ENCODE measurements around the gene CEND1. TPM values are rescaled to one million over a fixed set of nuclear protein-coding genes. Genes with fewer than 3 reads are reported as not detected.

Gene CEND1
- polyA plus RNA-seq, 1 donor (not counting 4 experiments of a cell fraction or from before 2014, with no cell fraction given), result not detected

DNA sequence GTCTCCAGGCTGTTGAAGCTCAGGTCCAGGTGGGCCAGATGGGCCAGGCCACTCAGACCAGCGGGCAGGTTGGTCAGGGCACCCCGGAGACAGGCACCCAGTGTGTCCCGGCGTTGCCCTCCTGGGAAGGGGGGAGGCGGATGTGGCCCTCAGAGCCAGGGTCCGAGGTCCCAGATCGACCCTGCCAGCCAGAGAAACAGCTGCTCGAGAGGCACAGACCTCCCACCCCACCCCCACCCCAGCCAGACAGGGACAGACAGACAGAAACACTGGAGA is 13.5 kb upstream of the CEND1 start:
- no peak overlapping the region for H3K4me2 ChIP-seq (ENCODE audit: control insufficient read depth, extremely low read depth, insufficient read depth, low read depth, low read length)
- H2AFZ ChIP-seq (ENCODE audit: control insufficient read depth, low read length), result no peak overlapping the region
- no peaks in the 10 kb centered on the region for H3K9me3 ChIP-seq (ENCODE audit: control insufficient read depth, low read depth, low read length)
- no peak overlapping the region for H3K9ac ChIP-seq (ENCODE audit: control insufficient read depth, extremely low read depth, insufficient read depth, low read length)
- peaks cover 0 to 17% of the 10 kb centered on the region in 2 experiments for H3K36me3 ChIP-seq (ENCODE audit: control insufficient read depth in 2 of 2, extremely low read depth in 1 of 2, insufficient read depth in 2 of 2, low read length in 2 of 2)
- peaks cover 2% of the 10 kb centered on the region for H3K79me2 ChIP-seq (ENCODE audit: control insufficient read depth, insufficient read depth, low read length)
- H3K27ac ChIP-seq (ENCODE audit: control insufficient read depth, insufficient read depth, low read length), result no peak overlapping the region
- no peak for DNase-seq (ENCODE audit: low read depth, low spot score)
- H3K4me1 ChIP-seq (ENCODE audit: control insufficient read depth, extremely low read depth, insufficient read depth, low read length), result peaks cover 15% of the 10 kb centered on the region
- no peaks in the 10 kb centered on the region for H3K9me1 ChIP-seq (ENCODE audit: control insufficient read depth, extremely low read depth, insufficient read depth, low read length)
- TF ChIP-seq, protein P1, sequence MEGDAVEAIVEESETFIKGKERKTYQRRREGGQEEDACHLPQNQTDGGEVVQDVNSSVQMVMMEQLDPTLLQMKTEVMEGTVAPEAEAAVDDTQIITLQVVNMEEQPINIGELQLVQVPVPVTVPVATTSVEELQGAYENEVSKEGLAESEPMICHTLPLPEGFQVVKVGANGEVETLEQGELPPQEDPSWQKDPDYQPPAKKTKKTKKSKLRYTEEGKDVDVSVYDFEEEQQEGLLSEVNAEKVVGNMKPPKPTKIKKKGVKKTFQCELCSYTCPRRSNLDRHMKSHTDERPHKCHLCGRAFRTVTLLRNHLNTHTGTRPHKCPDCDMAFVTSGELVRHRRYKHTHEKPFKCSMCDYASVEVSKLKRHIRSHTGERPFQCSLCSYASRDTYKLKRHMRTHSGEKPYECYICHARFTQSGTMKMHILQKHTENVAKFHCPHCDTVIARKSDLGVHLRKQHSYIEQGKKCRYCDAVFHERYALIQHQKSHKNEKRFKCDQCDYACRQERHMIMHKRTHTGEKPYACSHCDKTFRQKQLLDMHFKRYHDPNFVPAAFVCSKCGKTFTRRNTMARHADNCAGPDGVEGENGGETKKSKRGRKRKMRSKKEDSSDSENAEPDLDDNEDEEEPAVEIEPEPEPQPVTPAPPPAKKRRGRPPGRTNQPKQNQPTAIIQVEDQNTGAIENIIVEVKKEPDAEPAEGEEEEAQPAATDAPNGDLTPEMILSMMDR (optimal IDR thresholded peaks at IDR 0.05 in 1 of 3, IDR thresholded peaks at IDR 0.05 in 1 of 3, conservative IDR thresholded peaks at IDR 0.05 in 1 of 3; ENCODE audit: extremely low read depth in 1 of 3, insufficient read depth in 2 of 3, low read length in 3 of 3), result no peak
- TF ChIP-seq EZH2 (IDR thresholded peaks at IDR 0.05; ENCODE audit: low read length), result no peak
- H3K4me3 ChIP-seq (ENCODE audit: control insufficient read depth in 2 of 3, extremely low read depth in 1 of 3, insufficient read depth in 2 of 3, low read depth in 1 of 3, low read length in 3 of 3), result no peak overlapping the region
- H4K20me1 ChIP-seq (ENCODE audit: control insufficient read depth, extremely low read depth, insufficient read depth, low read length), result no peaks in the 10 kb centered on the region
- dilution Hi-C loops (cut with MboI; ENCODE audit: extremely low pct_ligation_motif_present, low sequenced_read_pairs), result no loop called here
- FAIRE-seq, result no peak
- no peaks in the 10 kb centered on the region for H3K27me3 ChIP-seq (ENCODE audit: control insufficient read depth, extremely low read depth, insufficient read depth, low read length)

DNA sequence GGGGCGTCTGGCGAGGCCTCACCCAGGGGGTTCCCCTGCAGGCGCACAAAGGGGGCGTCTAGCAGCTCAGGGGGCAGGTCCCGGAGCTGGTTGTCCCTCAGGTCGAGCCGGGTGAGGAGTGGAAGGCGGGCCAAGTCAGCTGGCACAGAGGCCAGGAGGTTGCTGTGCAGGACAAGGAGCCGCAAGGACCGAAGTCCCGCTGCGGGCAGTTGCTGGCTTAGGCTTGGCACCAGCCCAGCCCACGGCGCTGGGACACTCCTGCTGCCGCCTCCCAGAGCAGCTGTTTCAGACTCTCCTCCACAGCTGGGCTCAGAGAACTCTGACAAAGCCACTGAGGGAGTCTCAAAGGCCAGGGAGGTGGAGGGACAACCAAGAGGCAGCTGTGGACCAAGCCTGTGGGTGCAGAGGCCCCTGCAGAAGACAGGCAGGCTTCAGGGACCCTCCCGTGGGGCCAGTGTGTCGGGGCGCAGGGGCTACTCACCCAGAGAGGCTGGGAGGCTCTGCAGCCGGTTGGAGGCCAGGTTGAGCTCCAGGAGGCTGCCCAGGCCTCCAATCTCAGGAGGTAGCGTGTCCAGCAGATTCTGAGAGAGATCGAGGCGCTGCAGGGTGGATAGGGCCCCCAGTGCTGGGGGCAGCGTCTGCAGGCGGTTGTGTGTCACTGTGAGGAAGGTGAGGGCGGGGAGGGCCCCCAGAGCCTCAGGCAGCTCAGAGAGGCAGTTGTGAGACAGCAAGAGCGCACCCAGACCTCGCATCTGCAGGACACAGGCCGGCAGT is 13.0 kb upstream of the CEND1 start:
- Histone ChIP-seq H4K20me1 (ENCODE audit: control insufficient read depth, extremely low read depth, insufficient read depth, low read length) (no peaks in the 10 kb centered on the region), H3K27me3 (ENCODE audit: control insufficient read depth, extremely low read depth, insufficient read depth, low read length) (no peaks in the 10 kb centered on the region), H3K9me1 (ENCODE audit: control insufficient read depth, extremely low read depth, insufficient read depth, low read length) (no peaks in the 10 kb centered on the region), H2AFZ (ENCODE audit: control insufficient read depth, low read length) (no peak overlapping the region), H3K27ac (ENCODE audit: control insufficient read depth, insufficient read depth, low read length) (no peak overlapping the region), H3K36me3 (ENCODE audit: control insufficient read depth in 2 of 2, extremely low read depth in 1 of 2, insufficient read depth in 2 of 2, low read length in 2 of 2) (peaks cover 0 to 17% of the 10 kb centered on the region in 2 experiments), H3K4me3 (ENCODE audit: control insufficient read depth in 2 of 3, extremely low read depth in 1 of 3, insufficient read depth in 2 of 3, low read depth in 1 of 3, low read length in 3 of 3) (no peak overlapping the region), H3K9ac (ENCODE audit: control insufficient read depth, extremely low read depth, insufficient read depth, low read length) (no peak overlapping the region), H3K4me1 (ENCODE audit: control insufficient read depth, extremely low read depth, insufficient read depth, low read length) (peaks cover 16% of the 10 kb centered on the region), H3K4me2 (ENCODE audit: control insufficient read depth, extremely low read depth, insufficient read depth, low read depth, low read length) (no peak overlapping the region), H3K9me3 (ENCODE audit: control insufficient read depth, low read depth, low read length) (no peaks in the 10 kb centered on the region), H3K79me2 (ENCODE audit: control insufficient read depth, insufficient read depth, low read length) (no peaks in the 10 kb centered on the region)
- DNase-seq (ENCODE audit: low read depth, low spot score) (no peak), FAIRE-seq (no peak)
- TF ChIP-seq EZH2 (IDR thresholded peaks at IDR 0.05; ENCODE audit: low read length), result no peak
- TF ChIP-seq, protein P1 (optimal IDR thresholded peaks at IDR 0.05 in 1 of 3, IDR thresholded peaks at IDR 0.05 in 1 of 3, conservative IDR thresholded peaks at IDR 0.05 in 1 of 3; ENCODE audit: extremely low read depth in 1 of 3, insufficient read depth in 2 of 3, low read length in 3 of 3), result no peak
- dilution Hi-C loops (cut with MboI; ENCODE audit: extremely low pct_ligation_motif_present, low sequenced_read_pairs), result no loop called here

Measured in keratinocyte (primary cell).